Endodermal cell (in vitro differentiated cells): ENCODE data around the gene ALOX5. TPM values are rescaled to one million over a fixed set of nuclear protein-coding genes. Genes with fewer than 3 reads are reported as not detected.

Experiments
- DNase-seq: peaks from one replicate; pipeline ENCODE4 v3.0.0-alpha.2; 2017
- H3K27ac ChIP-seq: 2 replicates; pipeline ENCODE4 v1.5.1; 2013; ENCODE audit warnings: mild to moderate bottlenecking, low read depth, low read length, moderate library complexity
- H3K27me3 ChIP-seq: 2 replicates; pipeline ENCODE4 v1.6.1; 2013; ENCODE audit warnings: mild to moderate bottlenecking, low read length, moderate library complexity; ENCODE audit not compliant: insufficient read depth, control insufficient read depth, poor library complexity, severe bottlenecking
- H3K36me3 ChIP-seq: 2 replicates; pipeline ENCODE4 v1.7.0; 2013; ENCODE audit warnings: mild to moderate bottlenecking, low read length, moderate library complexity; ENCODE audit not compliant: control insufficient read depth, insufficient read depth
- H3K4me1 ChIP-seq: one replicate; pipeline ENCODE4 v1.7.0; 2013; ENCODE audit warnings: low read length; ENCODE audit not compliant: control insufficient read depth, insufficient read depth
- H3K4me3 ChIP-seq: 2 replicates; pipeline ENCODE4 v1.5.1; 2013; ENCODE audit warnings: mild to moderate bottlenecking, low read length, moderate library complexity
- H3K9ac ChIP-seq: 2 replicates; pipeline ENCODE4 v1.6.1; 2013; ENCODE audit warnings: mild to moderate bottlenecking, low read length, moderate library complexity; ENCODE audit not compliant: poor library complexity, severe bottlenecking; ENCODE audit errors: extremely low read depth
- H3K9me3 ChIP-seq: 2 replicates; pipeline ENCODE4 v1.6.1; 2013; ENCODE audit warnings: mild to moderate bottlenecking, low read length, moderate library complexity; ENCODE audit not compliant: control insufficient read depth
- H3K27ac Mint-ChIP-seq: 2 replicates; pipeline ENCODE4 v1.8.0; 2020; ENCODE audit warnings: mixed read lengths
- H3K27me3 Mint-ChIP-seq: 2 replicates; pipeline ENCODE4 v1.8.0; 2021; ENCODE audit warnings: mild to moderate bottlenecking, mixed read lengths; ENCODE audit not compliant: insufficient read depth
- H3K36me3 Mint-ChIP-seq: 2 replicates; pipeline ENCODE4 v1.8.0; 2020; ENCODE audit warnings: low read depth, mixed read lengths
- H3K4me1 Mint-ChIP-seq: 2 replicates; pipeline ENCODE4 v1.8.0; 2020; ENCODE audit warnings: mixed read lengths
- H3K4me3 Mint-ChIP-seq: 2 replicates; pipeline ENCODE4 v1.8.0; 2020; ENCODE audit warnings: mild to moderate bottlenecking, moderate library complexity, mixed read lengths
- H3K9me3 Mint-ChIP-seq: 2 replicates; pipeline ENCODE4 v1.8.0; 2020; ENCODE audit warnings: mild to moderate bottlenecking, mixed read lengths
- WGBS, 2 experiments: methylation state at CpG; one replicate each; pipeline versions ENCODE4 v1.1.5 to v1.1.7; 2013; ENCODE audit warnings: missing lambda C conversion rate in 2 of 2, mixed read lengths in 1 of 2; ENCODE audit not compliant: insufficient coverage in 1 of 2, insufficient read length in 1 of 2; 5-methylcytosine and 5-hydroxymethylcytosine counted together
- total RNA-seq, 2 donors: library from RNA; stranded (reverse); fragmentation: NEBNext Ultra II Directional in 1 of 2; extraction: Animal tissue kit (Norgen Biotek cat#: 25700) in 1 of 2; gene quantifications; 2 replicates in 1 of 2; 3 replicates in 1 of 2; pipeline ENCODE4 v1.2.1, GENCODE V29; 2021
- TF ChIP-seq, protein P1 (sequence below): fragments of 200-600 bp; sonication (generic); conservative IDR thresholded peaks from 2 replicates; pipeline ENCODE4 v1.5.0; 2021; ENCODE audit warnings: antibody characterized with exemption, mild to moderate bottlenecking

ALOX5 gene
- total RNA-seq, 2 donors from 2014 or later = 0.31 to 1.1 TPM

DNA sequence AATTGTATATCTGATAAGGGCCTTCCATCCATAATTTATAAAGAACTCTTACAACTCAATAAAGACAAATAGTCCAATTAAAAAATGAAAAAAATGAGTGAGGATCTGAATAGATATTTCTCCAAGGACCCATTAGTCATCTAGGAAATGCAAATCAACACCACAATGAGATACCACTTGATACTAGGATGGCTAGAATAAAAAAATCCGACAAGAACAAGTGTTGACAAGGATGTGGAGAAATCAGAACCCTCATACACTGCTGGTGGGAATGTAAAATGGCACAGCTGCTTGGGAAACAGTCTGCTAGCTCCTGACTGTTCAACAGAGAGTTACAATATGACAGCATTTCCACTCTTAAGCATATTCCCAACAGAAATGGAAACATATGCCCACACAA, 24.6 kb downstream of the ALOX5 start:
- Histone ChIP-seq H3K4me1 (no peaks in the 10 kb centered on the region), H3K9me3 (peaks cover 6% of the 10 kb centered on the region), H3K27ac (no peak overlapping the region), H3K9ac (no peak overlapping the region), H3K36me3 (no peaks in the 10 kb centered on the region), H3K4me3 (no peak overlapping the region), H3K27me3 (no peaks in the 10 kb centered on the region)
- no peak for DNase-seq
- TF ChIP-seq, protein P1, sequence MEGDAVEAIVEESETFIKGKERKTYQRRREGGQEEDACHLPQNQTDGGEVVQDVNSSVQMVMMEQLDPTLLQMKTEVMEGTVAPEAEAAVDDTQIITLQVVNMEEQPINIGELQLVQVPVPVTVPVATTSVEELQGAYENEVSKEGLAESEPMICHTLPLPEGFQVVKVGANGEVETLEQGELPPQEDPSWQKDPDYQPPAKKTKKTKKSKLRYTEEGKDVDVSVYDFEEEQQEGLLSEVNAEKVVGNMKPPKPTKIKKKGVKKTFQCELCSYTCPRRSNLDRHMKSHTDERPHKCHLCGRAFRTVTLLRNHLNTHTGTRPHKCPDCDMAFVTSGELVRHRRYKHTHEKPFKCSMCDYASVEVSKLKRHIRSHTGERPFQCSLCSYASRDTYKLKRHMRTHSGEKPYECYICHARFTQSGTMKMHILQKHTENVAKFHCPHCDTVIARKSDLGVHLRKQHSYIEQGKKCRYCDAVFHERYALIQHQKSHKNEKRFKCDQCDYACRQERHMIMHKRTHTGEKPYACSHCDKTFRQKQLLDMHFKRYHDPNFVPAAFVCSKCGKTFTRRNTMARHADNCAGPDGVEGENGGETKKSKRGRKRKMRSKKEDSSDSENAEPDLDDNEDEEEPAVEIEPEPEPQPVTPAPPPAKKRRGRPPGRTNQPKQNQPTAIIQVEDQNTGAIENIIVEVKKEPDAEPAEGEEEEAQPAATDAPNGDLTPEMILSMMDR = no peak
- WGBS, 2 experiments = 69 to 71% methylated on average over 1 of the region's 1 CpG
- H3K27me3 Mint-ChIP-seq = peaks cover 3% of the 10 kb centered on the region
- no peak overlapping the region for H3K4me3 Mint-ChIP-seq
- H3K9me3 Mint-ChIP-seq = peaks cover 13% of the 10 kb centered on the region
- H3K36me3 Mint-ChIP-seq = peaks cover 5% of the 10 kb centered on the region
- peaks cover 6% of the 10 kb centered on the region for H3K4me1 Mint-ChIP-seq
- no peak overlapping the region for H3K27ac Mint-ChIP-seq

GRCh38 chr10:45399113-45399512, 25.1 kb downstream of the ALOX5 start:
- TF ChIP-seq, protein P1 = no peak
- no peak overlapping the region for H3K4me3 Mint-ChIP-seq
- no peak for DNase-seq
- 100% methylated on average over 2 of the region's 2 CpGs; no CpG with 5 or more reads in 1 of the 2 experiments for WGBS, 2 experiments
- H3K4me1 ChIP-seq = no peaks in the 10 kb centered on the region
- peaks cover 3% of the 10 kb centered on the region for H3K27me3 Mint-ChIP-seq
- H3K4me3 ChIP-seq = no peak overlapping the region
- no peak overlapping the region for H3K27ac Mint-ChIP-seq
- H3K4me1 Mint-ChIP-seq = peaks cover 10% of the 10 kb centered on the region
- H3K9ac ChIP-seq = no peak overlapping the region
- peaks cover 8% of the 10 kb centered on the region for H3K9me3 Mint-ChIP-seq
- peaks cover 5% of the 10 kb centered on the region for H3K36me3 Mint-ChIP-seq
- H3K36me3 ChIP-seq = no peaks in the 10 kb centered on the region
- no peaks in the 10 kb centered on the region for H3K27me3 ChIP-seq
- peaks cover 6% of the 10 kb centered on the region for H3K9me3 ChIP-seq
- H3K27ac ChIP-seq = no peak overlapping the region

DNA sequence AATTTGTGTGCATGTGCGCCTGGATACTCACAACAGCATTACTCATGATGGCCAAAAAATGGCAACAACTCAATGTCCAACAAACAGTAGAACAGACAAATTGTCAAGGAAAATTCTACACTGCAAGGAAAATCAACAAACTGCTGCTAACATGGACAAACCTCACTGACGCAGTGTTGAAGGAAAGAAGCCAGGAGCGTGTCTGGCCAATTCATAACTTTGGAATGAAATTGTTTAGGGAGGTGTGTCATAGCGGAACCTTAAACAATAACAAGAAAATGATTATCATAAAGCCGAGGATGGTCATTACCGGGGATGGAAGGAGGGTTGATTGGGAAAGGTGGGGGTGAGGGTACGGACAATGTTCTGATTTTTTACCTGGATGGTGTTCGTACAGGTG, 29.1 kb downstream of the ALOX5 start:
- peaks cover 26% of the 10 kb centered on the region for H3K4me1 Mint-ChIP-seq
- Histone ChIP-seq H3K36me3 (no peaks in the 10 kb centered on the region), H3K4me3 (no peak overlapping the region), H3K27me3 (no peaks in the 10 kb centered on the region), H3K27ac (no peak overlapping the region), H3K4me1 (no peaks in the 10 kb centered on the region), H3K9ac (no peak overlapping the region), H3K9me3 (peaks cover 3% of the 10 kb centered on the region)
- no peak overlapping the region for H3K27ac Mint-ChIP-seq
- TF ChIP-seq, protein P1 = no peak
- H3K4me3 Mint-ChIP-seq = no peak overlapping the region
- no peak for DNase-seq
- H3K36me3 Mint-ChIP-seq = no peaks in the 10 kb centered on the region
- H3K27me3 Mint-ChIP-seq = peaks cover 3% of the 10 kb centered on the region
- WGBS, 2 experiments = 97 to 100% methylated on average over 1 to 7 of the region's 8 CpGs
- H3K9me3 Mint-ChIP-seq = no peaks in the 10 kb centered on the region
